Measurements from ENCODE around the gene KDM5C. TPM values are rescaled to one million over a fixed set of nuclear protein-coding genes. Genes with fewer than 3 reads are reported as not detected.

KDM5C gene
- total and polyA plus RNA-seq, 9 of the 15 experiments (the other 6 are each of a cell fraction or from before 2014, with no cell fraction given), result 0.62 to 136 (median 52.4) TPM

DNA sequence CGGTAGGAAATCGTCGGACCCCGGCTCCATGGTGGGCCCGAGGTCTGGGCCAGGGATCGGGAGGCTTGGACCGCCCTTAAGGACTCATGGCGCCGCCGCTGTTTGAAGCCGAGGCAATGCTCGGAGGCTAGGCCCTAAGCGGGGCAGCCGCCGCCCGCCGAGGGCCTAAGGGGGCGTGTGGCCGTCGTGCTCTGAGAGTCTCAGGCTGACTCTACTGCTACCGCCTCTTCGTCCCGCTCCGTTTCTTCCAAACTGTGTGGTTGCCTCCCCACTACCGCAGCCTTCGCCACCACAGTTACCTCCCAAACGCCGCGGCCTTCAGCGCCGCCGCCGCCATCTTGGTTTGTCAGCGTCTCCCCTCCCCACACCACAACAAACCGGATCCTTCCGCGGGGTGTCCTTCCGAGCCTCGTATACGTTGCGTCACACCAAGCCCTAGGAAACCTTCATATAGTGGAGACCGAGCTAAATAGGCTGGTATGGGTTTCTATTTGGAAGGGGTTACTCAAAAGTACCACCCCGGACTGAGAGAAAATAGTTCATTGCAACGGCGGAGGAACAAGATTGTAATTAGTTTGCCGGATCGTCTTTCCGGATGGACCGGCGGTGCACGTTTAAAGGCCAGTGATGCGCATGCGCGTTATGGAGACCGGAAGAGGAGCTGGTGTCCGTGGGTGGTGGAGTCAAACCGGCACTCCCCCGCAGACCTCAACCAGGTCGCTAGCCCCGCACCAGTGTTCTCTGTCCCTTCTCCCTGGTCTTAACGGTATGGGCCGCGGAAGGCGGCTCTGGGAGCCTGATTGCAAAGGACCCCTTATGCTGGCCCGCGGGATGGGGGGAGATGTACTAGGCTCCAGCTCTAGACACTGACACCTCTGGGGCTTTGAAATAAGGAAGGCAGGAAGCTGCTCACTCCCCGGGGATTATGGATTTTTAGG, at the start of gene KDM5C (continued):
- TF ChIP-seq, protein P1, sequence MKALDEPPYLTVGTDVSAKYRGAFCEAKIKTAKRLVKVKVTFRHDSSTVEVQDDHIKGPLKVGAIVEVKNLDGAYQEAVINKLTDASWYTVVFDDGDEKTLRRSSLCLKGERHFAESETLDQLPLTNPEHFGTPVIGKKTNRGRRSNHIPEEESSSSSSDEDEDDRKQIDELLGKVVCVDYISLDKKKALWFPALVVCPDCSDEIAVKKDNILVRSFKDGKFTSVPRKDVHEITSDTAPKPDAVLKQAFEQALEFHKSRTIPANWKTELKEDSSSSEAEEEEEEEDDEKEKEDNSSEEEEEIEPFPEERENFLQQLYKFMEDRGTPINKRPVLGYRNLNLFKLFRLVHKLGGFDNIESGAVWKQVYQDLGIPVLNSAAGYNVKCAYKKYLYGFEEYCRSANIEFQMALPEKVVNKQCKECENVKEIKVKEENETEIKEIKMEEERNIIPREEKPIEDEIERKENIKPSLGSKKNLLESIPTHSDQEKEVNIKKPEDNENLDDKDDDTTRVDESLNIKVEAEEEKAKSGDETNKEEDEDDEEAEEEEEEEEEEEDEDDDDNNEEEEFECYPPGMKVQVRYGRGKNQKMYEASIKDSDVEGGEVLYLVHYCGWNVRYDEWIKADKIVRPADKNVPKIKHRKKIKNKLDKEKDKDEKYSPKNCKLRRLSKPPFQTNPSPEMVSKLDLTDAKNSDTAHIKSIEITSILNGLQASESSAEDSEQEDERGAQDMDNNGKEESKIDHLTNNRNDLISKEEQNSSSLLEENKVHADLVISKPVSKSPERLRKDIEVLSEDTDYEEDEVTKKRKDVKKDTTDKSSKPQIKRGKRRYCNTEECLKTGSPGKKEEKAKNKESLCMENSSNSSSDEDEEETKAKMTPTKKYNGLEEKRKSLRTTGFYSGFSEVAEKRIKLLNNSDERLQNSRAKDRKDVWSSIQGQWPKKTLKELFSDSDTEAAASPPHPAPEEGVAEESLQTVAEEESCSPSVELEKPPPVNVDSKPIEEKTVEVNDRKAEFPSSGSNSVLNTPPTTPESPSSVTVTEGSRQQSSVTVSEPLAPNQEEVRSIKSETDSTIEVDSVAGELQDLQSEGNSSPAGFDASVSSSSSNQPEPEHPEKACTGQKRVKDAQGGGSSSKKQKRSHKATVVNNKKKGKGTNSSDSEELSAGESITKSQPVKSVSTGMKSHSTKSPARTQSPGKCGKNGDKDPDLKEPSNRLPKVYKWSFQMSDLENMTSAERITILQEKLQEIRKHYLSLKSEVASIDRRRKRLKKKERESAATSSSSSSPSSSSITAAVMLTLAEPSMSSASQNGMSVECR (CRISPR knock-in tag; IDR thresholded peaks at IDR 0.05), result peak; percentile 65; the same call in 1 of the 2 replicates
- TF ChIP-seq KLF13 (tag; IDR thresholded peaks at IDR 0.05; ENCODE audit: borderline replicate concordance, low read depth), result no peak
- no peak for TF ChIP-seq DLX4 (CRISPR knock-in tag; IDR thresholded peaks at IDR 0.05)
- no peak for TF ChIP-seq MTF1 (CRISPR knock-in tag; IDR thresholded peaks at IDR 0.05; ENCODE audit: borderline replicate concordance)
- TF ChIP-seq, protein P2, sequence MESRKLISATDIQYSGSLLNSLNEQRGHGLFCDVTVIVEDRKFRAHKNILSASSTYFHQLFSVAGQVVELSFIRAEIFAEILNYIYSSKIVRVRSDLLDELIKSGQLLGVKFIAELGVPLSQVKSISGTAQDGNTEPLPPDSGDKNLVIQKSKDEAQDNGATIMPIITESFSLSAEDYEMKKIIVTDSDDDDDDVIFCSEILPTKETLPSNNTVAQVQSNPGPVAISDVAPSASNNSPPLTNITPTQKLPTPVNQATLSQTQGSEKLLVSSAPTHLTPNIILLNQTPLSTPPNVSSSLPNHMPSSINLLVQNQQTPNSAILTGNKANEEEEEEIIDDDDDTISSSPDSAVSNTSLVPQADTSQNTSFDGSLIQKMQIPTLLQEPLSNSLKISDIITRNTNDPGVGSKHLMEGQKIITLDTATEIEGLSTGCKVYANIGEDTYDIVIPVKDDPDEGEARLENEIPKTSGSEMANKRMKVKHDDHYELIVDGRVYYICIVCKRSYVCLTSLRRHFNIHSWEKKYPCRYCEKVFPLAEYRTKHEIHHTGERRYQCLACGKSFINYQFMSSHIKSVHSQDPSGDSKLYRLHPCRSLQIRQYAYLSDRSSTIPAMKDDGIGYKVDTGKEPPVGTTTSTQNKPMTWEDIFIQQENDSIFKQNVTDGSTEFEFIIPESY (CRISPR knock-in tag; IDR thresholded peaks at IDR 0.05), result no peak
- TF ChIP-seq, protein P3, sequence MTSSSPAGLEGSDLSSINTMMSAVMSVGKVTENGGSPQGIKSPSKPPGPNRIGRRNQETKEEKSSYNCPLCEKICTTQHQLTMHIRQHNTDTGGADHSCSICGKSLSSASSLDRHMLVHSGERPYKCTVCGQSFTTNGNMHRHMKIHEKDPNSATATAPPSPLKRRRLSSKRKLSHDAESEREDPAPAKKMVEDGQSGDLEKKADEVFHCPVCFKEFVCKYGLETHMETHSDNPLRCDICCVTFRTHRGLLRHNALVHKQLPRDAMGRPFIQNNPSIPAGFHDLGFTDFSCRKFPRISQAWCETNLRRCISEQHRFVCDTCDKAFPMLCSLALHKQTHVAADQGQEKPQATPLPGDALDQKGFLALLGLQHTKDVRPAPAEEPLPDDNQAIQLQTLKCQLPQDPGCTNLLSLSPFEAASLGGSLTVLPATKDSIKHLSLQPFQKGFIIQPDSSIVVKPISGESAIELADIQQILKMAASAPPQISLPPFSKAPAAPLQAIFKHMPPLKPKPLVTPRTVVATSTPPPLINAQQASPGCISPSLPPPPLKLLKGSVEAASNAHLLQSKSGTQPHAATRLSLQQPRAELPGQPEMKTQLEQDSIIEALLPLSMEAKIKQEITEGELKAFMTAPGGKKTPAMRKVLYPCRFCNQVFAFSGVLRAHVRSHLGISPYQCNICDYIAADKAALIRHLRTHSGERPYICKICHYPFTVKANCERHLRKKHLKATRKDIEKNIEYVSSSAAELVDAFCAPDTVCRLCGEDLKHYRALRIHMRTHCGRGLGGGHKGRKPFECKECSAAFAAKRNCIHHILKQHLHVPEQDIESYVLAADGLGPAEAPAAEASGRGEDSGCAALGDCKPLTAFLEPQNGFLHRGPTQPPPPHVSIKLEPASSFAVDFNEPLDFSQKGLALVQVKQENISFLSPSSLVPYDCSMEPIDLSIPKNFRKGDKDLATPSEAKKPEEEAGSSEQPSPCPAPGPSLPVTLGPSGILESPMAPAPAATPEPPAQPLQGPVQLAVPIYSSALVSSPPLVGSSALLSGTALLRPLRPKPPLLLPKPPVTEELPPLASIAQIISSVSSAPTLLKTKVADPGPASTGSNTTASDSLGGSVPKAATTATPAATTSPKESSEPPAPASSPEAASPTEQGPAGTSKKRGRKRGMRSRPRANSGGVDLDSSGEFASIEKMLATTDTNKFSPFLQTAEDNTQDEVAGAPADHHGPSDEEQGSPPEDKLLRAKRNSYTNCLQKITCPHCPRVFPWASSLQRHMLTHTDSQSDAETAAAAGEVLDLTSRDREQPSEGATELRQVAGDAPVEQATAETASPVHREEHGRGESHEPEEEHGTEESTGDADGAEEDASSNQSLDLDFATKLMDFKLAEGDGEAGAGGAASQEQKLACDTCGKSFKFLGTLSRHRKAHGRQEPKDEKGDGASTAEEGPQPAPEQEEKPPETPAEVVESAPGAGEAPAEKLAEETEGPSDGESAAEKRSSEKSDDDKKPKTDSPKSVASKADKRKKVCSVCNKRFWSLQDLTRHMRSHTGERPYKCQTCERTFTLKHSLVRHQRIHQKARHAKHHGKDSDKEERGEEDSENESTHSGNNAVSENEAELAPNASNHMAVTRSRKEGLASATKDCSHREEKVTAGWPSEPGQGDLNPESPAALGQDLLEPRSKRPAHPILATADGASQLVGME (CRISPR knock-in tag; IDR thresholded peaks at IDR 0.05), result no peak
- no peak for TF ChIP-seq ZNF431 (CRISPR knock-in tag; IDR thresholded peaks at IDR 0.05)
- TF ChIP-seq BMI1 (IDR thresholded peaks at IDR 0.05; ENCODE audit: low read length), result no peak
- no peak for TF ChIP-seq RBM25 (IDR thresholded peaks at IDR 0.05; ENCODE audit: low read depth, low read length, severe bottlenecking)
- TF ChIP-seq SMAD3 (CRISPR knock-in tag; conservative IDR thresholded peaks at IDR 0.05), result 0 out of 2 replicates have a peak, but pooled peaks have one; percentile 32
- TF ChIP-seq ZNF282 (CRISPR knock-in tag; IDR thresholded peaks at IDR 0.05), result no peak
- TF ChIP-seq ZNF780A (CRISPR knock-in tag; IDR thresholded peaks at IDR 0.05), result no peak
- TF ChIP-seq TRIM24 (IDR thresholded peaks at IDR 0.05), result peak; percentile 10 to 59; a peak in 2 of 4 replicates
